Right atrium auricular region (tissue), 2 donors: Measurements from ENCODE around the gene TSC22D3. TPM values are rescaled to one million over a fixed set of nuclear protein-coding genes. Genes with fewer than 3 reads are reported as not detected.
A peak's percentile ranks its signal among the peaks of the same experiment; 100 is the strongest.

Source experiments
- DNase-seq: peaks from one replicate; pipeline ENCODE4 v3.0.0-alpha.2; 2019; ENCODE audit warnings: low spot score
- H3K27ac ChIP-seq, 2 donors: fragments of 200-600 bp; sonication (generic); 1 replicate in 1 of 2; 2 replicates in 1 of 2; pipeline ENCODE4 v1.5.1; 2016 to 2019
- H3K27me3 ChIP-seq, 2 donors: fragments of 200-600 bp; sonication (generic); one replicate each; pipeline versions ENCODE4 v1.5.1 to v1.6.0; 2017 to 2019
- H3K36me3 ChIP-seq: fragments of 200-600 bp; sonication (generic); one replicate; pipeline ENCODE4 v1.5.1; 2016
- H3K4me1 ChIP-seq, 2 donors: fragments of 200-600 bp; sonication (generic); one replicate each; pipeline versions ENCODE4 v1.5.1 to v1.6.0; 2017 to 2019
- H3K4me3 ChIP-seq, 2 donors: fragments of 200-600 bp; sonication (generic); 1 replicate in 1 of 2; 2 replicates in 1 of 2; pipeline ENCODE4 v1.5.1; 2017 to 2019; ENCODE audit warnings: mild to moderate bottlenecking in 1 of 2, moderate library complexity in 1 of 2
- H3K9me3 ChIP-seq, 2 donors: fragments of 200-600 bp; sonication (generic); one replicate each; pipeline ENCODE4 v1.5.1; 2019
- total RNA-seq, 2 donors: library from RNA; depleted of rRNA; stranded (reverse); fragments of >200 nt; gene quantifications; one replicate each; pipeline ENCODE4 v1.1.0, GENCODE V29; 2016
- TF ChIP-seq, protein P1 (sequence below), 2 donors: fragments of 200-600 bp; sonication (generic); IDR thresholded peaks; one replicate each; pipeline ENCODE4 v1.5.1; 2019; ENCODE audit warnings: antibody characterized with exemption in 2 of 2

Gene TSC22D3
- total RNA-seq, 2 donors from 2014 or later = 184 to 193 TPM

GRCh38 chrX:107766470-107767150 lies 9.0 kb downstream of the TSC22D3 start:
- H3K27me3 ChIP-seq = no peaks in the 10 kb centered on the region
- H3K36me3 ChIP-seq = no peaks in the 10 kb centered on the region
- H3K4me1 ChIP-seq = peaks cover 0 to 9% of the 10 kb centered on the region in 2 donors
- no peak for DNase-seq
- TF ChIP-seq, protein P1, sequence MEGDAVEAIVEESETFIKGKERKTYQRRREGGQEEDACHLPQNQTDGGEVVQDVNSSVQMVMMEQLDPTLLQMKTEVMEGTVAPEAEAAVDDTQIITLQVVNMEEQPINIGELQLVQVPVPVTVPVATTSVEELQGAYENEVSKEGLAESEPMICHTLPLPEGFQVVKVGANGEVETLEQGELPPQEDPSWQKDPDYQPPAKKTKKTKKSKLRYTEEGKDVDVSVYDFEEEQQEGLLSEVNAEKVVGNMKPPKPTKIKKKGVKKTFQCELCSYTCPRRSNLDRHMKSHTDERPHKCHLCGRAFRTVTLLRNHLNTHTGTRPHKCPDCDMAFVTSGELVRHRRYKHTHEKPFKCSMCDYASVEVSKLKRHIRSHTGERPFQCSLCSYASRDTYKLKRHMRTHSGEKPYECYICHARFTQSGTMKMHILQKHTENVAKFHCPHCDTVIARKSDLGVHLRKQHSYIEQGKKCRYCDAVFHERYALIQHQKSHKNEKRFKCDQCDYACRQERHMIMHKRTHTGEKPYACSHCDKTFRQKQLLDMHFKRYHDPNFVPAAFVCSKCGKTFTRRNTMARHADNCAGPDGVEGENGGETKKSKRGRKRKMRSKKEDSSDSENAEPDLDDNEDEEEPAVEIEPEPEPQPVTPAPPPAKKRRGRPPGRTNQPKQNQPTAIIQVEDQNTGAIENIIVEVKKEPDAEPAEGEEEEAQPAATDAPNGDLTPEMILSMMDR (IDR thresholded peaks at IDR 0.05) = no peak
- H3K4me3 ChIP-seq = no peak overlapping the region
- no peaks in the 10 kb centered on the region for H3K9me3 ChIP-seq
- H3K27ac ChIP-seq = peak overlapping the region; percentile 17 to 24

DNA sequence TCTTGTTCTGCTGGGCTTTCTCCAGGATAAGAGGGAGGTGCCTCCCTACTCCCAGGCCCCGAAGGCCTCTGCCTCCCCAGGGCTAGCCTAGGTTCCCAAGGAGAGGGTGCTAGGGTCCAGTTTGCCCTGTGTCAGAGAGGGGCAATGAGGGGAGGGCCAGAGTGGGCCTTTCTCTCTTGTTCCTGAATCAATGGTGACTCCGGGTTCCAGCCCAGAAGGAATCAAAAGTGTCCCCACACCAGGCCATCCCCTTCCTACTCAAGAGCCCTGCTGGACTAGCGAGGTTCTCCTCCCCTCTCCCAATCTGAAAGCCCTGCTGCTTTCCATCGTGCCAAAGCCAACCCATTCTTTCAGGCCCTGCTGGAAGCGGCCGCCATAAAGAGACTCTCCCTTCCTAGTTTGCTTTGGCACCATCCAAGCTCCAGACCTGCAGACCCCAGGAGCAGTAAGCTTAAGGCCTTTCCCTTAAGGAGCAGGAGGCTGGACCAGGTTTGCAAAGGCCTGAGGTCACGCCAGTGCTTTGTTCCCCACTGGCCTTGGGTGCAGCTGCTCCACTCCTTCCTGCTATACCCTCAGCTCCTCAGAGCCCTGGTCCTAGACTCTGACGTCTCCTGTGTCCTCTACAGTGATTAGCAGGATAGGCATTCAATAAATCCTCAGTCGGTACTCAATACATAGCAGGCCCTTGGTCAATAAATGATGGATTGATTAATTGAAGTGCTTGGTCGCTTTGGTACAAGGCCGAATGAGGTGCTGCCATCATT lies 10.6 kb downstream of the TSC22D3 start:
- Histone ChIP-seq H3K4me3 (no peak overlapping the region), H3K4me1 (peaks cover 0 to 9% of the 10 kb centered on the region in 2 donors), H3K27ac (no peak overlapping the region), H3K27me3 (no peaks in the 10 kb centered on the region), H3K9me3 (no peaks in the 10 kb centered on the region), H3K36me3 (no peaks in the 10 kb centered on the region)
- TF ChIP-seq, protein P1 (IDR thresholded peaks at IDR 0.05) = no peak
- no peak for DNase-seq

DNA sequence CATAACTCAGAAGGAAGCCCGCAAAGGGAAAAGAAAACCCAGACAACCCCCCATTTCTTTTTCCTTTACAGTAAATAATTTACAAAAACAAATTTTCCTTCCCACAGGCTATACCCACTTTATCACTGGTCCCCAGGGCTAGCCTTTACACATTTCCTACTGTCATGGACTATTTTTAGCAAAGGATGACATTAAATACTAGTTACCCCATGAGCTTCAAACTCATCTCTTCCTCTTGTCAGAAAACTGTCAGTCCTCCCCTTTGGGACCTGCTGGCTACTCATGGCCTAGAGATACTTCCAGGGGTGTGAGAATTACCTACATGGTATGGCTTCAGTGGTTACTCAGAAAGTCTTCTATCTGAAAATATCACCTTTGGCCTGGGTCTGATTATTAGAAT lies 11.9 kb downstream of the TSC22D3 start:
- H3K36me3 ChIP-seq = no peaks in the 10 kb centered on the region
- H3K27me3 ChIP-seq = no peaks in the 10 kb centered on the region
- H3K9me3 ChIP-seq = no peaks in the 10 kb centered on the region
- no peak overlapping the region for H3K27ac ChIP-seq
- no peak for DNase-seq
- H3K4me1 ChIP-seq = peaks cover 0 to 9% of the 10 kb centered on the region in 2 donors
- no peak overlapping the region for H3K4me3 ChIP-seq
- TF ChIP-seq, protein P1 (IDR thresholded peaks at IDR 0.05) = no peak

GRCh38 chrX:107760304-107761077 lies 15.1 kb downstream of the TSC22D3 start:
- Histone ChIP-seq H3K4me1 (peaks cover 0 to 10% of the 10 kb centered on the region in 2 donors), H3K27ac (no peak overlapping the region), H3K9me3 (no peaks in the 10 kb centered on the region), H3K36me3 (no peaks in the 10 kb centered on the region), H3K4me3 (no peak overlapping the region), H3K27me3 (no peaks in the 10 kb centered on the region)
- TF ChIP-seq, protein P1 (IDR thresholded peaks at IDR 0.05) = no peak
- no peak for DNase-seq

DNA sequence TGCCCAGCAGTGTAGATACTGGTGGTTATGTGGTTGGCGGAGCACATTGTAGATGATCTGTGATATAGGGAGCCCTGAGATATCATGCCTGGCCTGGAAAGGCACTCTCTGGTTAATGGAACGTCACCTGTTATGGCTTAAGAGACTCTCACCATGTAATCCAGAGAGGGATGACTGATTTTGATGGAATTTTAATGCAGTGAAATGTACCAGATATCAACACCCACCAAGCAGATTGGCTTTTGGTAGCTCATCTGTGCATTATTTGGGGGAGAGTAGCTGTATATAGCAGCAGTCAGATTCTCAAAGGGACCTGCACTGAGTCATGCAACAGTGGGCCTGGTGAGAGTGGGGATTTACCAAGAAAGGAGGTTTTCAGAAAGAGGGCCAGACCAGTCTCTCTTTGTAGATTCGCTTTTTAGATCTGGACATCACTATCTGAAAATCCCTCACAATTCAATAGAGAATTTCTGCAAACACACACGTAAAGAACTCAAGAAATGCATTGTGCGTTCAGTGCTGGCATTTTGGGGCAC lies 17.3 kb downstream of the TSC22D3 start:
- no peak overlapping the region for H3K27ac ChIP-seq
- peaks cover 0 to 19% of the 10 kb centered on the region in 2 donors for H3K4me1 ChIP-seq
- no peak for DNase-seq
- no peaks in the 10 kb centered on the region for H3K36me3 ChIP-seq
- no peaks in the 10 kb centered on the region for H3K27me3 ChIP-seq
- no peaks in the 10 kb centered on the region for H3K9me3 ChIP-seq
- TF ChIP-seq, protein P1 (IDR thresholded peaks at IDR 0.05) = no peak
- H3K4me3 ChIP-seq = no peak overlapping the region
